GM19468 (cell line): ENCODE measurements around the gene SLC17A7.
"Not testable (repeated sequence)": the region's sequence is repeated elsewhere in the genome, so short reads cannot be mapped to it uniquely, and the experiment has no call there.

ENCODE experiments used
- ATAC-seq: cut with Tn5 transposase; IDR thresholded peaks from one replicate; pipeline ENCODE4 v1.9.1; 2021; ENCODE audit warnings: mild to moderate bottlenecking, moderate library complexity, moderate number of reproducible peaks; ENCODE audit not compliant: unreplicated experiment; ENCODE audit errors: extremely low read depth

Gene SLC17A7

DNA sequence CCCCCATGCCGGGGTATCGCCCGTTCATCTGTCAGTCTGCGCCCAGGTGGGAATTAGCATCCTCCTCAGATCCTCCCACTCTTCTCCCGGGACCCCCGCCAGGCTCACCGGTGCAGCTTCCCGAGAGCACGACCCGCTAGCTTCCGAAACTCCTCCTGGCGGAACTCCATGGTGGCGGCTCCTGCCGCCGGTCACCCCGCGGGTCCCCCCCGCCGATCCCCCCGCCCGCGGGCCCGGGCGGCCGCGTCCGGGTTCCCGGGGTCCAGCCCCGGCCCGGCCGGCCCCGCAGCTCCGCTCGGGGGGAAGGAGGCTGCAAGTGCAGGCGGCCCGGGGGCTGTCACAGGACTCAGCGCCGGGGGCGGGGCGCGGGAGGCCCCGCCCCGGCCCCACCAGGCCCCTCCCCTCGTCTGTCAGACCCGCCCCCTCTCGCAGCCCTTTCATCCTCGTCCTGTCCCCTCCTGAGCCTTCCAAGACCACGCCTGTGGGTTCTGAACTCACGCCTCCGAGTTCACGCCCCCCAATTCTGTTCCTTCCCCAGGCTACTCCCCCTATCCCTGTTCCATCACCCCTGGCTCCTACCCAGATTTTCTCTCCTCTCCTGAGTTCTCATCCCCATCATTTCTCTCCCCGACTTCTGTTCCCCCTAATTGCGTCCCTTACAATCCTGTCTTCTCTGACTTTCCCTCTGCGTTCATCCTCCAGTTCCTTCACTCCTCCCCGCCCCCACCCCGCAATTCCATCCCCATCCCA, at the start of gene SLC17A7:
SLC17A7 (minus strand) TSS at position 318 of the 750 bp plus-strand sequence; CDS start at position 170, 148 bp downstream.
- ATAC-seq, result no peak

GRCh38 chr19:49490287-49491029, 49.1 kb upstream of the SLC17A7 start:
- ATAC-seq, result no peak

DNA sequence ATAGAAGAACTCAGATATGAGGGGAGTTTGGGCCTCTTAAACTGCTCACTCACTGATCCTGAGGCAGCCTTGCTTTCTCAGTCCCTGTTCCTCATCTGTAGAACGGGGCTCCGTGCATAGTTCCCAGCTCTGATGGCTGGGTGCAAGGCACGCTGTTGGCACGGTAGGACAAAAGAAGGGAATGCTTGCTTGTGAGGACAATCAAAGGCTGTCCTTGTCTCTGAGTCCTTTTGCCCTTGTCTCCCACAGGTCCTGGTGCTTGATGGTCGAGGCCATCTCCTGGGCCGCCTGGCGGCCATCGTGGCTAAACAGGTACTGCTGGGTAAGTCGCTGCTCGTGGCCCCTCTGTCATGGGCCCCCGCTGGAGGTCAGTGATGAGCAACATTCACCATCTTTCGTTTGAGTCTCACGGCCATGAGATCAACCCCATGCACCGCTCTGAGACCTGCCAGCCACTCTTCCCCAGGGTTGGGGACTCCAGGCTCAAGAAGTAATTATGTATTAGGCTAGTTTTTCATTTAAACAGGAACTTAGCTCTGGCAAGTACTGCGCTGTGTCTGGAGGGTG, 48.4 kb upstream of the SLC17A7 start:
- ATAC-seq, result no peak

DNA sequence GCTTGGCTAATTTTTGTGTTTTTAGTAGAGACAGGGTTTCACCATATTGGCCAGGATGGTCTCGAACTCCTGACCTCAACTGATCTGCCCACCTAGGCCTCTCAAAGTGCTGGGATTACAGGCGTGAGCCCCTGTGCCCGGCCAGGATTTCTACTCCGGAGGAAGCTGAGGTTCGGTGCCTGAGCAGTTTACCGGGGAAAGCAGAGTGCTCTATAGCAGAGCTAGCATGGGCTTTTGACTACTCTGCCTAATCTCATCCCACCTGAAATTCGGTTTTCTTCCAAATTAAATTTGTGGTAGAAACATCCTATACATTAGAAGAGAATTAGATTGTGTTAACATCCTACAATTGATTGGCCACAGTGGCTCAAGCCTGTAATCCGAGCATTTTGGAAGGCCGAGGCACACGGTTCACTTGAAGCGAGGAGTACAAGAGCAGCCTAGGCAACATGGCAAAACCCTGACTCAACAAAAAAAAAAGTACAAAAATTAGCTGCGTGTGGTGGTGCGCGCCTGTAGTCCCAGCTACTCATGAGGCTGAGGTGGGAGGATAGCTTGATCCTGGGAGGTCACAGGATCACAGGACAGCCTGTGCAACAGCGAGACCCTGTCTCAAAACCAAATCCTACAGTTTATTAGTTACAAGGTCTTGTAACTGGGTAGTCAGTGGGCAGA, 47.7 kb upstream of the SLC17A7 start:
- ATAC-seq, result no peak

GRCh38 chr19:49488046-49488862, 46.9 kb upstream of the SLC17A7 start:
- ATAC-seq, result no peak

GRCh38 chr19:49487277-49488045, 46.1 kb upstream of the SLC17A7 start, which contains the start of gene RPL13A:
RPL13A (plus strand) TSS chr19:49487608; CDS start chr19:49487630, 22 bp downstream.
- peak; percentile 74 for ATAC-seq

- no peak for ATAC-seq
These were observed 45.5 kb upstream of the SLC17A7 start for GRCh38 chr19:49486710-49487276.

GRCh38 chr19:49486232-49486631, 44.9 kb upstream of the SLC17A7 start:
- ATAC-seq, result no peak

DNA sequence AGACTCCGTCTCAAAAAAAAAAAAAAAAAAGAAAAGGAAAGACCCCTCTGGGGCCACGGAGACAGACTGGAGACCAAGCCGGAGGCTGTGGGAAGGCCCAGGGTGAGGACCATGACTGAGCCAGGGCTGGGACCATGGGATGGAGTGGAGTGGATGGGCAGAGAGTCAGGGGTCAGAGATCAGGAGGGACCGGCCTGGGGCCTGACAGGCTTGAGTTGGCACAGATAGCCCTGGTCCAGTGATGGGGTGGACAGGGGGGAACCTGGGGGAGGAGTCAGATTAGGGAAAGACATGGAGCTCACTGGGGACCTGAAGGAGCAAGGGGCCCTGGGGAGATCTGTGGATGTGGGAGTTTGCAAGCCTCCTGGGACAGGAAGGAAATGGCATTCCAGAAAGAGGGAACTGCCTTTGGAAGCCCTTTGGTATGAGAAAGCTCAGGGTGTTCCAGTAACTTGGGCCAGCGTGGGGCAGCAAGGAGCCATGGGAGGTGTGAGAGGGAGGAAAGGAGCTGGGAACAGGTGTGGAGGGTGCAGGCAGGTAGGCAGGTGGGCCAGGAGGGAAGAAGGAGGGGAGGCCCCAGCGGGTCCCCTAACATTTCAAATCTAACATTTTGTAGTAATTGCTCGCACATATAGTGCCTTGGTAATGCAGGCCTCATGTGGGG, 39.8 kb upstream of the SLC17A7 start:
- ATAC-seq, result no peak

DNA sequence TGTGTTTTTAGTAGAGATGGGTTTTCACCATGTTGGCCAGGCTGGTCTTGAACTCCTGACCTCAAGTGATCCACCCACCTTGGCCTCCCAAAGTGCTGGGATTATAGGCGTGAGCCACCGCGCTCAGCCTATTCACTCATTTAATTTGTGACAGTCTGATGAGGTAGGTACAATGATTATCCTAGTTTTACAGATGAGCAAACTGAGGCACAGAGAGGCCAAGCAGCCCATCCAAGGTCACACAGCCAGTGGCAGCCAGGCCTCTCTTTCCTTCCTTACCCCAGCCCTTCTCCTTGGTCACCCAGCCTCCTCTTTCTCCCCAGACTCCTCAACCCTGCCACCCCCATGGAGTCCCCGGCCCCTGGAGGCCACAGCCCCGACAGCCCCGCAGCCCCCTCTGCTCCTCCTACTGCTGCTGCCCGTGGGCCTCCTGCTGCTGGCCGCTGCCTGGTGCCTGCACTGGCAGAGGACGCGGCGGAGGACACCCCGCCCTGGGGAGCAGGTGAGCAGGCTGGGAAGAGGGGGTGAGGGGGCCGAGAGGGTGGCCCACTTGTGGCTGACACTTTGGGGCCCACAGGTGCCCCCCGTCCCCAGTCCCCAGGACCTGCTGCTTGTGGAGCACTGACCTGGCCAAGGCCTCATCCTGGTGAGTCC, 38.8 kb upstream of the SLC17A7 start:
- ATAC-seq, result no peak

DNA sequence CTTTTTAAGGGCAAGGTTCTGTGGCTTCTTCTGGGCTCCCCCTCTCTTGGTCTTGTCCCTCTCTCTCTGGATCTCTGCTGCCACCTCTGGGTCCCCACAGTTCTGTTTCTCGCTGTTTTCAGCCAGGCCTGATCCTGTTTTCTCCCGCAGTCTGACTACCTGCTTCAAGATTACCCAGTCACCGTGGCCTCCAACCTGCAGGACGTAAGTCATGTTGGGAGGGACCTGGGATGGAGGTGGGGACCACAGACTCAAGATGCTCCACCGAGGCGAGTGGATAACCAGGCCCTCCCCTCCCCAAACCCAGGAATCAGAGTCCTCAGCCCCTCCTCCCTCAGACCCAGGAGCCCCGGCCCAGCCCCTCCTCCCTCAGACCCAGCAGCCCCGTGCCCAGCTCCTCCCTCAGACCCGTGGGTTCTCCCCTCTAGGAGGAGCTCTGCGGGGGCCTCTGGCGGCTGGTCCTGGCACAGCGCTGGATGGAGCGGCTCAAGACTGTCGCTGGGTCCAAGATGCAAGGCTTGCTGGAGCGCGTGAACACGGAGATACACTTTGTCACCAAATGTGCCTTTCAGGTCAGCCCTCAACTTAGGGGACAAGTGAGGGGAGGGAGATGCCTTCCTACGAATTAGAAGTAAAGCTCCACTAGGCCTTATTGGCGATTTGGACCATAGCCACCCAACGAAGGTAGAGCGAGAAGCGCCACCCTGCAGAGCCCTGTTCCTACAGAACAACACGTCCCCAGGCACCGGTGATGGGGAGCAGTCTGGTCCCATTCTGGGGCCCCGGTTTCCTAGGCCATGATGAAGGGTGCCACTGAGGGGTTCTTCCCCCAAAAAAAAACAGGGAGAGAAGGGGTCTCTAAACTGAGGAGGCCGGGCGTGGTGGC, 34.9 kb upstream of the SLC17A7 start:
- no peak for ATAC-seq

- no peak for ATAC-seq
These were observed 34.0 kb upstream of the SLC17A7 start for GRCh38 chr19:49475191-49475917.

- no peak for ATAC-seq
These were observed 33.2 kb upstream of the SLC17A7 start for GRCh38 chr19:49474542-49474924.

DNA sequence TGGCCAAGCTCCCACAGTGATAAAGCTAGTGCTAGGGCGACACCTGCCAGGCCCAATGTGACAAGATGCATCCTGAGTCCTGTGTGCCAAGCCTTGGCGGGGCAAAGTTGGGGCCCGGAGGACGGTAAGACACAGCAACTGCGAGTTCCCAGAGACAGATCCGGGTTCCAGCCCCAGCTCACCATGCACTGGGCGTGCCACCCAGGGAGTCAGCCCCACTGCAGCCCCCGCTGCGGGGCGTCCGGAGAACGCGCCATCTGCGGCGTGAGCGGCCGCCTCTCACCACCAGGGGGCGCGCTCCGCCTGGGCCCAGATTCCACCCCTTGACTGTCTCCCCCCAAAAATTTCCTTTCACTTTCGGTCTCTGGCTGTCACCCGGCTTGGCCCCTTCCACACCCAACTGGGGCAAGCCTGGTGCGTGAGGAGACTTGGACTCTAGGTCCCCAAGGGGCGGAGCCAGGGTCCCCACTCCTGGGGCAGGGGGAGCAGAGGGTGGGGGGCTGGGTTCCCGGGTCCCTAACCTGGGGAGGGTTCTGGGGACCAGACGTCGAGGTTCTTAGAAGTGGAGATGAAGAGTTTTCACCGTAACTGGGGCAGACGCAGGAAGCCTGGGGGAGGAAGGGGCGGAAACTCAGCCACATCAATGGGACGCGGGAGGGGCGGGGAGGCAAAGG, 32.7 kb upstream of the SLC17A7 start, which contains the start of gene FLT3LG:
FLT3LG (plus strand) TSS at position 348 of the 674 bp plus-strand sequence. CDS start 425 bp downstream, outside the sequence.
- ATAC-seq, result no peak

- ATAC-seq, result not testable (repeated sequence)
These were observed 32.2 kb upstream of the SLC17A7 start for GRCh38 chr19:49473501-49473867.
